HCT116 (cell line): Measurements from ENCODE around the gene COLEC11.

Source experiments
- ELF1 ChIP-seq: IDR thresholded peaks from 2 replicates; pipeline ENCODE4 v1.6.1; 2012; ENCODE audit warnings: low read depth, borderline replicate concordance
- EZH2 ChIP-seq: fragments of 200-600 bp; sonication (generic); IDR thresholded peaks from 2 replicates; pipeline ENCODE4 v1.6.1; 2017; ENCODE audit warnings: antibody characterized with exemption, mixed run types
- EZH2phosphoT487 ChIP-seq: fragments of 200-600 bp; IDR thresholded peaks from 2 replicates; pipeline ENCODE4 v1.6.1; 2018; ENCODE audit warnings: antibody characterized with exemption, borderline replicate concordance
- JUND ChIP-seq: IDR thresholded peaks from 2 replicates; pipeline ENCODE4 v1.6.1; 2012
- POLR2A ChIP-seq: IDR thresholded peaks from 2 replicates; pipeline ENCODE4 v1.7.0; 2011; ENCODE audit warnings: borderline replicate concordance; ENCODE audit not compliant: insufficient read depth, insufficient read length; ENCODE audit errors: extremely low read depth
- SRF ChIP-seq: IDR thresholded peaks from 2 replicates; pipeline ENCODE4 v1.6.1; 2012; ENCODE audit warnings: low read depth
- ZNF274 ChIP-seq: fragments of 200-500 bp; sonication (Bioruptor generic); IDR thresholded peaks from 2 replicates; pipeline ENCODE4 v1.6.1; 2014; ENCODE audit warnings: mild to moderate bottlenecking, low read depth, low read length, inconsistent platforms
- TF ChIP-seq, protein P1 (sequence below), 3 experiments: fragments of 200-600 bp in 1 of 3; sonication (generic) in 1 of 3; IDR thresholded peaks in 2 of 3; conservative IDR thresholded peaks in 1 of 3; 2 replicates each; pipeline ENCODE4 v1.5.1; 2012 to 2017; ENCODE audit warnings: low read depth in 2 of 3, low read length in 2 of 3, antibody characterized with exemption in 1 of 3, borderline replicate concordance in 1 of 3, control low read depth in 1 of 3, mild to moderate bottlenecking in 1 of 3, mixed read lengths in 1 of 3, mixed run types in 1 of 3, moderate library complexity in 1 of 3; ENCODE audit not compliant: insufficient read depth in 1 of 3
- TF ChIP-seq, protein P2 (sequence below): IDR thresholded peaks from 2 replicates; pipeline ENCODE4 v1.6.1; 2012

DNA sequence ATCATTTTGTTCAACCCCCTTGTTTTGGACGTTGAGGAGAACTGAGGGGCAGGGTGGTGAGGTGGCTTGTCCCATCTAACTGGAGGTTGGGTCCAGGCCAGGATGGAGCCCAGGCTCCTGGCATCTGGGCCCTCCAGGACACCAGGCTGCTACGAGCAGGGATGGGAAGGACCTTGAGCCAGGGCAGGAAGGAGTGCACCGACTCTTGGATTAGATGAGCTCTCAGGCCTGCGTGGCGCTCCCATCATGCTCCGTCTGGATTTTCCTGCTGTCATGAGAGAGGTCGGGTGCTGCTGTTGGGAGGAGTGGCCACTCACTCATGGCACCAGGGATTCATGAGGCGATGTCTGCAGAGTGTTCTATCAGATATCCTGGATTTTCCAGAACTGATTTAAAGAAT, 44.7 kb downstream of the COLEC11 start:
- TF ChIP-seq POLR2A = no peak
- TF ChIP-seq, protein P1, sequence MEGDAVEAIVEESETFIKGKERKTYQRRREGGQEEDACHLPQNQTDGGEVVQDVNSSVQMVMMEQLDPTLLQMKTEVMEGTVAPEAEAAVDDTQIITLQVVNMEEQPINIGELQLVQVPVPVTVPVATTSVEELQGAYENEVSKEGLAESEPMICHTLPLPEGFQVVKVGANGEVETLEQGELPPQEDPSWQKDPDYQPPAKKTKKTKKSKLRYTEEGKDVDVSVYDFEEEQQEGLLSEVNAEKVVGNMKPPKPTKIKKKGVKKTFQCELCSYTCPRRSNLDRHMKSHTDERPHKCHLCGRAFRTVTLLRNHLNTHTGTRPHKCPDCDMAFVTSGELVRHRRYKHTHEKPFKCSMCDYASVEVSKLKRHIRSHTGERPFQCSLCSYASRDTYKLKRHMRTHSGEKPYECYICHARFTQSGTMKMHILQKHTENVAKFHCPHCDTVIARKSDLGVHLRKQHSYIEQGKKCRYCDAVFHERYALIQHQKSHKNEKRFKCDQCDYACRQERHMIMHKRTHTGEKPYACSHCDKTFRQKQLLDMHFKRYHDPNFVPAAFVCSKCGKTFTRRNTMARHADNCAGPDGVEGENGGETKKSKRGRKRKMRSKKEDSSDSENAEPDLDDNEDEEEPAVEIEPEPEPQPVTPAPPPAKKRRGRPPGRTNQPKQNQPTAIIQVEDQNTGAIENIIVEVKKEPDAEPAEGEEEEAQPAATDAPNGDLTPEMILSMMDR (IDR thresholded peaks at IDR 0.05 in 2 of 3, conservative IDR thresholded peaks at IDR 0.05 in 1 of 3; ENCODE audit: borderline replicate concordance in 1 of 3, insufficient read depth in 1 of 3, low read depth in 2 of 3, low read length in 2 of 3) = no peak
- TF ChIP-seq, protein P2, sequence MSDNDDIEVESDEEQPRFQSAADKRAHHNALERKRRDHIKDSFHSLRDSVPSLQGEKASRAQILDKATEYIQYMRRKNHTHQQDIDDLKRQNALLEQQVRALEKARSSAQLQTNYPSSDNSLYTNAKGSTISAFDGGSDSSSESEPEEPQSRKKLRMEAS = no peak
- no peak for TF ChIP-seq ZNF274
- no peak for TF ChIP-seq EZH2phosphoT487
- TF ChIP-seq ELF1 = no peak
- no peak for TF ChIP-seq SRF
- no peak for TF ChIP-seq JUND
- TF ChIP-seq EZH2 = no peak
